CD4-positive, alpha-beta T cell treated with Interleukin-2 at 100 ng/mL for 4 hours (primary cell): ENCODE data around the gene WNT5A.

Source experiments
- DNase-seq: peaks from one replicate; pipeline ENCODE4 v3.0.0-alpha.2; 2020; ENCODE audit warnings: low spot score

Gene WNT5A

DNA sequence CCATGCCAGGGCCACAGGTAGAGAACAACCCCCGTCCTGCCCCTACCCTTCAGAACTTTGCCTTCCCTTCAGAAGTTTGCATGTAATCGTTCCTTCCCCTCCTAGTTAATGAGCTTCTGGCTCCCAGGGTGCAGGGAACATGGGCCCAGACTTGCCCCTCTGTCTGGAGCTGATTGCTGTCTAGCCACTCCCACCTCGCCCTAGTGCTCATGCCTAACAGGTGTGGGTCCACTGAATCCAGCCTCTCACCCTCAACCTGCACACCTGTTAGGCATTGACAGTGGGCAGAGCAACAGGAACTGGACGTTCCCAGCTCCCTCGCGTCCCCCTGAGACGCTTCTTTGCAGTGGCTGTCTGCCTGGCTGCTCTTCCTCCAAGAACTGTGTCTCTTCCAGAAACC, 40.3 kb downstream of the WNT5A start:
- DNase-seq: no peak

GRCh38 chr3:55445551-55445950, 41.6 kb downstream of the WNT5A start:
- no peak for DNase-seq

- no peak for DNase-seq
Observed at GRCh38 chr3:55443346-55443745, 43.8 kb downstream of the WNT5A start.

- no peak for DNase-seq
Observed at GRCh38 chr3:55442861-55443260, 44.2 kb downstream of the WNT5A start.

DNA sequence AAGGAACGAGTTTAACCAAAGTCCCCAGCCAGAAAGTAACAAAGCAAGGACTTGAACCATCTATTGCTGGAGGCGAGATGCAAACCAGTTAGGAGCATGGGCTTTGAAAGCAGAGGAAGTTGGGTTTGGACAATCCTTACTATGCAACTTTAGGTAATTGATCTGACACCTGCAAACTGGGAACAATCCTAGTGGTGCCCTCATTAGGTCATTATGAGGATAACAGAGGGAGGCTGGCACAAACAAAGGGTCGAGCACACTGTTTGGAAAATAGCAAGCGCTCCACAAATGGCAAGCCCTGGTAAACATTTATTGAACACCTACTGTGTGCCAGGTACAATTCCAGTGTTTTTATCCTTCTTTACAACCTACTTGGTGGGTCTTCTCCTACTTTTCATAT, 45.6 kb downstream of the WNT5A start:
- DNase-seq: no peak

GRCh38 chr3:55440104-55440708, 46.9 kb downstream of the WNT5A start:
- no peak for DNase-seq

DNA sequence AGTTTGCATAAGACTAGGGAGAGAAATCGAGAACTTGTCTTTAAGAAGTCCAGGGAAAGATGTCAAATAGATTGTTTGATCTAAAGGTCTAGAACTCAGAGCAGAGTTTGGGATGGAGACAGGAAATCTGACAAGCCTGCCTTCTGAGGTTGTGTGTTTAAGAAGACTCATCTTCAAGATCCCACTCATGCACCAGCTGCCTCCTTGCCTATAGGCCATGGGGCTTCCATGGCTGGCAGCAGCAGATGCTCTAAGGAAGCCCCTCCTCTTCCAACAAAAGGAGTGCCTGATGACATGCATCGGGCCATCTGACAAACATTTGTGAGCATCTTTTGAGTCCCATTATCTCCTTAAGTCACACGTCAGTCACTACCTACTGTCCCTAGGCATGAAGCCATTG, 47.4 kb downstream of the WNT5A start:
- no peak for DNase-seq

DNA sequence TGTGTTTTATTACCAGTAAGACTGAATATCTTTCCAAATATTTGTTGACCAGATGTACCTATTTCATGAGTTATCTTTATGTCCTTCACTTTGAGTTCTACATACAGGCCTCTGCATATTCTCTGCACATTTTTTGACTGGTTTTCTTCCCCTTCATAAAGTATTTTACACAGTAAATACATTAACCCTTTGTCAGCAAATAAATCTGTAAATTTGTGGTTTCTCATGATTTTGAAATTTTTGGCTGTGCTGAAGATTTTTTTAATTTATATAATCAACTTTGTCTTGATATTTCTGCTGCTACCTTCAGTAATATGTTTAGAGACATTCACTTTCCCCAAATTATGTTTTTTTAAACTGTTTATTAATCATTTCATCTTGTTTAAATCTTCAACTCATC, 50.5 kb downstream of the WNT5A start:
- DNase-seq: no peak

DNA sequence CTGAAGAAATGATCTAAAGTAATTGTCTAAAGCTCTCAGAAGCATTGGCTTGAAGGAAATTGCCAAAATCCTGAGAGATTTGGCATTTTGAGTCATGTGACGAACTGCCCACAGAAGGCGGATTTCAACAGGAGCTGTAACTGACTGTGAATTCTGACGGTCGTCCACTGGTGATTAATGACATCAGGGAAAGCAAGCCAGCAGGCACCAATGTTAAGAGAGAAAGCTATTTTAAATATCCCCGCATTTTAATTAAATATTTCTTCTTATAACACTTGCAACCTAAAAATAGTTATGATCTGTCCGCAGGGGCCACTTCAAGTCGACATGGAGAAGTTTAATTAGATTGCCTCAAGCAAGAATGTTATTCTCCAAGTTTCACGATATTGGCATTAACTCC, 51.6 kb downstream of the WNT5A start:
- DNase-seq: no peak

DNA sequence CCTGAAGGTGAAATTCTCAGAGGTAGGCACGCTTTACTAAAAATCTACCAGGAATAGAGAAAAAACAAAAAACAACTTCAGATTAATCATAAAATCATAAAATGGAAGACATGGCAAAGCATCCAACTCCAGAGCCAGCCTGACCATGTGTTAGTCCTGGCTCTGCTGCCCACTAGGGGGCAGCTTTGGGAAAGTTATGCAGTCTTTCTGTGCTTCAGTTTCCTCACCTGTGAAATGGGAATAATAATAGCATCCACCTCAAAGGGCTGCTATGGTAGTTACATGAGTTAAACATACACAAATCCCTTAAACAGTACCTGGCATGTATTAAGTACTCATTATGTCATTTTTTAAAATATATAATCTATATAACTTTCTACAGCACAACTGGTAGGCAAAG, 52.3 kb downstream of the WNT5A start:
- no peak for DNase-seq

- DNase-seq: no peak
Observed at GRCh38 chr3:55431041-55431440, 56.1 kb downstream of the WNT5A start.

DNA sequence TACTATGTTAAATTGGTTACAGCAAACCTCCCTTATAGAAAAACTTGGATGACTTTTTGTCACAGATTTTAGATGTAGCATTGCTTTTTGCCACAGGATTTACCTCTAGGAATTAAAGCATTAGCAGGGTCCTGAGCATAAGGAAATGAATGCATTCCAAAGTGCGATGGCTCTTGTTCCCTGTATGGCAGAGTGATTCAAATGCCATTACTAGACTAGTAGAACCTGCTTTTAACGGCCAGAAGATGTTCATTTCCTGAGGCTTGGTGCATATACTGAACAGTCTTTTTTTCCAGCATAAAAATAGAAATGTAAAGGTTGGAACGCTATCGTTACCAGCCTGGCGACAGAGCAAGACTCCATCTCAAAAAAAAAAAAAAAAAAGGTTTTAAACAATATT, 59.4 kb downstream of the WNT5A start:
- no peak for DNase-seq

DNA sequence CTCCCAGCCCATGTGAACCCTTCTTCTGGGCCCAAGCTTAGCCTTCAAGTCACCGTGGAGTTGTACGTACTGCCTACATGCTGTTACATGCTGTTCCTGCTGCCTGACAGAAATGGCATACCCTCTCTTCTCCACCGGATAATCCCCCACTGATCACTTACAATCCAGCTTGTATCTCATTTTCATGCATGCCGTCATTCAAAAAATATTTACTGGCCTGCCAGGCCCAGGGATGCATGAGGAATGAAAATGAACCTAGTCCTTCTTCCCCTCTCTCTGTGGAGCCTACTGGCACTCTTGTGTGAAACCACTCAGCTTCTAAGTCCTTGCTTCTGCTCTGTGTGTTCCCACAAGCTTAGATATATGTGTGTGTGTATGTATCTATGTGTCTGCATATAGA, 60.6 kb downstream of the WNT5A start:
- DNase-seq: no peak

DNA sequence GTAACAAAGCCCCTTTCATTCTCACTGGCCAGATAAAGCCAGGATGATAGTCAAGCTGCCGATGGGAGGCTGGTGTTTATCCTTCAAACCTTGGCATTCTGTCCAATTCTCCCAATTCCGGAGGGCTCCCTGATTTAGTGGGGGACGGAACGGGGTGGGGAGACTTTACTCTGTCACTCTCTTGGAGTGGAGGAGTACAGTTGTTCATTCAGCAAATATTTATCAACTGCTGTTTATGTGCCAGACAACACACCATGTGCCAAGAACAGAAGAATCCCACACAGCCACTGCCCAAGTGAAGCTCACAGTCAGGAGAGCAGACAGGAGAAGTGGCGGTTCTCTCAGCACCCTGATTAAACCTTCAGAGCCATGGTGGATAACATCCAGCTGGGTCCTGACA, 63.3 kb downstream of the WNT5A start:
- no peak for DNase-seq

DNA sequence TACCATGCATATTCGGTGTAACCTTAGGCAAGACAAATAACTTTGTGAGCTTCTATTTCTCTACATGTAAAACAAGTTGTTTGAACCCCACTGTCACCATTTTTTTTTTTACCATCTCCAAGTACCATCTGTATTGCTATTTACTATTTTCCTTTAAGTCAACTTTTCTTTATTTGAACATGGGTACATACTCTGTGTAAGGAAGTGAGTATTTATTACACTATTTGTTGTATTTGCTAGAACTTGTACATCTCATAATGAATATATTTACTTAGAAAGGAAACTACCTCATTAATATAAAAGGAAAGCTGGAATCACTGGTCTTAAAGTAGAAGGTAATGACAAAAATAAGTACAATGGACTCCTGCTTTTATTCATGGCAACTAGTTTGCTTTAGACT, 69.9 kb downstream of the WNT5A start:
- no peak for DNase-seq

DNA sequence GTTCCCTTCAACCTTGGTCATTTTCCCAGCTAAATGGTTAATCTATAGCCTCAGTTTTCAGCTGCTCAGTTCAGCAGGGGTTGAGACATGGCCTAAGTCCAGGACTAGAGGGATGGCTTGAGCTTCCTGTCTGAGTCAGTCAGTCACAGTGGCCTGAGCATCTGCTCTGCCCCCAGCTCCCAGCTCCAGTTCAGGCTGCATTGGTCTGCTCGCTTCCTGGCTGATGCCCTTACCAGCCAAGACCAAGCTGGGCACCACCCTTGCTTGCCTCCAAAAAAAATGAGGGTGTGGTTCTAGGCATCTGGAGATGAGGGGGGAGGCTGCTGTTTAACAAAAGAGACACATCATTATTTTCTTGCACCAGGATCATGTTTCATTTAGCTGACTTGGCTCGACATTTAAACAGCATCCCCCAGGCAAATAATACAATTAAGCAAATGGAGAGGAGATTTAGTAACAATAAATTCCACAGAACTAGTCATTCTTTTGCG, 70.7 kb downstream of the WNT5A start:
- DNase-seq: no peak
